Neural cell (in vitro differentiated cells): ENCODE data around the gene IBA57. TPM values are rescaled to one million over a fixed set of nuclear protein-coding genes. Genes with fewer than 3 reads are reported as not detected.

ENCODE experiments used
- H2AFZ ChIP-seq: fragments of 200-600, 300-800 bp; sonication (generic), shearing (Covaris generic); 2 replicates; pipeline ENCODE4 v1.6.0; 2014; ENCODE audit warnings: low read depth, mild to moderate bottlenecking, antibody characterized with exemption, low read length, moderate library complexity
- H3F3A ChIP-seq: fragments of 200-600 bp; shearing (Covaris generic); 2 replicates; pipeline ENCODE4 v1.6.1; 2016; ENCODE audit warnings: mild to moderate bottlenecking, moderate library complexity, mixed read lengths, antibody characterized with exemption, low read length; ENCODE audit not compliant: insufficient read depth, poor library complexity, severe bottlenecking
- H3K27ac ChIP-seq: fragments of 200-600, 300-800 bp; sonication (generic), shearing (Covaris generic); 2 replicates; pipeline ENCODE4 v1.5.1; 2014; ENCODE audit warnings: mild to moderate bottlenecking, low read length, moderate library complexity
- H3K27me3 ChIP-seq: fragments of 300-800, 200-600 bp; sonication (generic), shearing (Covaris generic); 2 replicates; pipeline ENCODE4 v1.6.0; 2014; ENCODE audit warnings: mild to moderate bottlenecking, low read depth, low read length, moderate library complexity; ENCODE audit not compliant: insufficient read depth
- H3K36me3 ChIP-seq: fragments of 300-800, 200-600 bp; sonication (generic), shearing (Covaris generic); 2 replicates; pipeline ENCODE4 v1.5.1; 2014; ENCODE audit warnings: mild to moderate bottlenecking, antibody characterized with exemption, low read length, moderate library complexity; ENCODE audit not compliant: insufficient read depth
- H3K4me2 ChIP-seq: fragments of 300-800, 200-600 bp; sonication (generic), shearing (Covaris generic); 2 replicates; pipeline ENCODE4 v1.6.0; 2014; ENCODE audit warnings: mild to moderate bottlenecking, low read length
- H3K4me3 ChIP-seq: fragments of 300-800, 200-600 bp; sonication (generic), shearing (Covaris generic); 2 replicates; pipeline ENCODE4 v1.5.1; 2014; ENCODE audit warnings: mild to moderate bottlenecking, low read length, moderate library complexity
- H3K79me2 ChIP-seq: fragments of 200-600 bp; shearing (Covaris generic); replicated peaks from 2 replicates; pipeline ENCODE4 v1.6.0; 2014; ENCODE audit warnings: mild to moderate bottlenecking, low read length, moderate library complexity; ENCODE audit not compliant: insufficient read depth
- H3K9ac ChIP-seq: fragments of 300-800, 200-600 bp; sonication (generic), shearing (Covaris generic); 2 replicates; pipeline ENCODE4 v1.6.1; 2016; ENCODE audit warnings: mild to moderate bottlenecking, low read length, mixed read lengths
- H3K9me2 ChIP-seq: fragments of 200-600 bp; shearing (Covaris generic); 2 replicates; pipeline ENCODE4 v1.6.1; 2016; ENCODE audit warnings: mild to moderate bottlenecking, low read length, mixed read lengths; ENCODE audit not compliant: insufficient read depth
- H3K9me3 ChIP-seq: fragments of 200-600, 300-800 bp; sonication (generic), shearing (Covaris generic); 2 replicates; pipeline ENCODE4 v1.6.1; 2016; ENCODE audit warnings: mild to moderate bottlenecking, mixed run types, low read length, moderate library complexity, mixed read lengths
- H4K20me1 ChIP-seq: fragments of 200-600 bp; shearing (Covaris generic); 2 replicates; pipeline ENCODE4 v1.6.1; 2016; ENCODE audit warnings: mild to moderate bottlenecking, mixed run types; ENCODE audit not compliant: insufficient read depth
- CTCF ChIP-seq: fragments of 450-650 bp; IDR thresholded peaks from 2 replicates; pipeline ENCODE4 v1.5.1; 2014; ENCODE audit warnings: antibody characterized with exemption, mild to moderate bottlenecking, moderate library complexity; ENCODE audit not compliant: poor library complexity, severe bottlenecking
- EP300 ChIP-seq: fragments of 450-650 bp; conservative IDR thresholded peaks from 2 replicates; pipeline ENCODE4 v1.6.1; 2014; ENCODE audit warnings: antibody characterized with exemption, mild to moderate bottlenecking, moderate library complexity; ENCODE audit not compliant: poor library complexity, severe bottlenecking
- EZH2 ChIP-seq: fragments of 200-600, 300-800 bp; shearing (Covaris generic), sonication (generic); IDR thresholded peaks from 2 replicates; pipeline ENCODE4 v1.6.1; 2014; ENCODE audit warnings: antibody characterized with exemption, low read length, borderline replicate concordance, mild to moderate bottlenecking; ENCODE audit not compliant: insufficient read depth, poor library complexity, severe bottlenecking
- MXI1 ChIP-seq: fragments of 450-650 bp; conservative IDR thresholded peaks from 2 replicates; pipeline ENCODE4 v1.6.1; 2014; ENCODE audit warnings: antibody characterized with exemption, mild to moderate bottlenecking; ENCODE audit not compliant: poor library complexity, severe bottlenecking
- POLR2AphosphoS5 ChIP-seq: IDR thresholded peaks from 2 replicates; pipeline ENCODE4 v1.6.1; 2012
- RAD21 ChIP-seq: fragments of 450-650 bp; conservative IDR thresholded peaks from 2 replicates; pipeline ENCODE4 v1.6.1; 2014; ENCODE audit warnings: antibody characterized with exemption, mild to moderate bottlenecking, moderate library complexity
- REST ChIP-seq: IDR thresholded peaks from 2 replicates; pipeline ENCODE4 v1.6.1; 2012; ENCODE audit warnings: borderline replicate concordance
- SMC3 ChIP-seq: fragments of 450-650 bp; conservative IDR thresholded peaks from 2 replicates; pipeline ENCODE4 v1.6.1; 2014; ENCODE audit warnings: antibody characterized with exemption, mild to moderate bottlenecking, moderate library complexity; ENCODE audit not compliant: poor library complexity
- polyA plus RNA-seq: library from polyadenylated mRNA; depleted of rRNA; stranded (reverse); fragments of >200 nt; gene quantifications from 2 replicates; pipeline ENCODE4 v1.2.3, GENCODE V29; 2014

The IBA57 gene
- polyA plus RNA-seq, 1 donor from 2014 or later = 5.5 TPM

- H3K9ac ChIP-seq = no peak overlapping the region
- H2AFZ ChIP-seq = no peak overlapping the region
- H3F3A ChIP-seq = no peaks in the 10 kb centered on the region
- H3K9me2 ChIP-seq = no peaks in the 10 kb centered on the region
- no peak overlapping the region for H3K4me3 ChIP-seq
- H4K20me1 ChIP-seq = no peaks in the 10 kb centered on the region
- TF ChIP-seq EP300 = no peak
- H3K9me3 ChIP-seq = no peaks in the 10 kb centered on the region
- no peak overlapping the region for H3K4me2 ChIP-seq
- no peak overlapping the region for H3K27ac ChIP-seq
- H3K36me3 ChIP-seq = no peaks in the 10 kb centered on the region
- no peaks in the 10 kb centered on the region for H3K27me3 ChIP-seq
- H3K79me2 ChIP-seq = peaks cover 11% of the 10 kb centered on the region
Measured at GRCh38 chr1:228168563-228169270, 3.1 kb downstream of the IBA57 start.

GRCh38 chr1:228169345-228169744, 3.7 kb downstream of the IBA57 start:
- H3K9ac ChIP-seq = no peak overlapping the region
- H3F3A ChIP-seq = no peaks in the 10 kb centered on the region
- TF ChIP-seq CTCF (no peak), RAD21 (no peak), MXI1 (no peak), POLR2AphosphoS5 (no peak)

GRCh38 chr1:228170666-228171065, 5.1 kb downstream of the IBA57 start:
- Histone ChIP-seq H3K9me2 (no peaks in the 10 kb centered on the region), H2AFZ (no peak overlapping the region), H3K27ac (no peak overlapping the region), H3K27me3 (no peaks in the 10 kb centered on the region), H3K9ac (no peak overlapping the region), H3K36me3 (no peaks in the 10 kb centered on the region), H3K4me2 (no peak overlapping the region), H4K20me1 (no peaks in the 10 kb centered on the region), H3F3A (no peaks in the 10 kb centered on the region), H3K9me3 (no peaks in the 10 kb centered on the region), H3K4me3 (no peak overlapping the region), H3K79me2 (peaks cover 11% of the 10 kb centered on the region)
- TF ChIP-seq MXI1 = no peak
- TF ChIP-seq SMC3 = no peak
- no peak for TF ChIP-seq REST
- no peak for TF ChIP-seq RAD21
- TF ChIP-seq EZH2 = no peak
- TF ChIP-seq CTCF = no peak
- TF ChIP-seq EP300 = no peak

More at GRCh38 chr1:228169345-228169744, 3.7 kb downstream of the IBA57 start:
- Histone ChIP-seq H3K27ac (no peak overlapping the region), H3K79me2 (peaks cover 11% of the 10 kb centered on the region), H3K9me2 (no peaks in the 10 kb centered on the region), H3K9me3 (no peaks in the 10 kb centered on the region), H3K27me3 (no peaks in the 10 kb centered on the region), H3K4me3 (no peak overlapping the region), H3K4me2 (no peak overlapping the region), H4K20me1 (no peaks in the 10 kb centered on the region), H3K36me3 (no peaks in the 10 kb centered on the region), H2AFZ (no peak overlapping the region)
